ENCODE measurements around the gene ME3.

DNA sequence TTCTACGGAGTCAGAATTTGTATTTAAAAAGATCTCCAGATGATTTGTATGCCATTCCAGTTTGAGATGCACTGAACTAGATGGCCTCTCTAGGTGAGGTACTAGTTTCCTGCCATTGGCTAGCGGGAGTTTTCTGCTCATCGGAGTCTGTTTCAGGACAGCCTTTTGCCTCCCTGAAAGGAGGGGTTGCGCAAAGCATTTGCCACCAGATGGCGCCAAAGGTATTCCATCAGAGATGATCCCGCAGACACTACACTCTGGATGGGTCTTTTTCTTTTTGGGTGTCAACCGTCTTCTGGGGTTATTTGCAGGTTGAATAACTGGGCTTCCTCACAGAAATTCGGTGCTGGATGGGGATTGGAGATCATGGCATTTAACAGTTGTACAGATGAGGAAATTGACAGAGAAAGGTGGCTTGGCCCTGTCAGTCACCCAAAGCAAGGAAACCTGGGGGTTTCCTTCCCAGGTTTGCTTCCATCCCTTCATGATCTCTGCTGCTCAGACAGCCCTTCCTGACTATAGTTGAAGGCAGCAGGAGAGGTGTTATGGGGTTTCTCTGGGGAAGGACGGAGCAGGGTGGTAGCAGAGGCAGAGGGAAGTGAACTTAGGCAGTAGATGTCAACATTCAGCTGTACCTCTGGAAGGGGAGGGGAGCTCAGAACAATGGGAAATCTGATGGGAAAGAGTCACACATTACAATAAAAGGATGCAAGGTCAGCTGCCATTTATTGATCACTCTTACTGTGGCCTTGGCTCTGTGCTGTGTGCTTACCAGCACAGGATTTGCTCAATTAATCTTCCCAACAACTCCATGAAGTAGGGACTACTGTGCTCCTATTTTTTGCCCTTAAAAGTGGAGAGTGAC is 216.1 kb downstream of the ME3 start:
- TF ChIP-seq, protein P1, sequence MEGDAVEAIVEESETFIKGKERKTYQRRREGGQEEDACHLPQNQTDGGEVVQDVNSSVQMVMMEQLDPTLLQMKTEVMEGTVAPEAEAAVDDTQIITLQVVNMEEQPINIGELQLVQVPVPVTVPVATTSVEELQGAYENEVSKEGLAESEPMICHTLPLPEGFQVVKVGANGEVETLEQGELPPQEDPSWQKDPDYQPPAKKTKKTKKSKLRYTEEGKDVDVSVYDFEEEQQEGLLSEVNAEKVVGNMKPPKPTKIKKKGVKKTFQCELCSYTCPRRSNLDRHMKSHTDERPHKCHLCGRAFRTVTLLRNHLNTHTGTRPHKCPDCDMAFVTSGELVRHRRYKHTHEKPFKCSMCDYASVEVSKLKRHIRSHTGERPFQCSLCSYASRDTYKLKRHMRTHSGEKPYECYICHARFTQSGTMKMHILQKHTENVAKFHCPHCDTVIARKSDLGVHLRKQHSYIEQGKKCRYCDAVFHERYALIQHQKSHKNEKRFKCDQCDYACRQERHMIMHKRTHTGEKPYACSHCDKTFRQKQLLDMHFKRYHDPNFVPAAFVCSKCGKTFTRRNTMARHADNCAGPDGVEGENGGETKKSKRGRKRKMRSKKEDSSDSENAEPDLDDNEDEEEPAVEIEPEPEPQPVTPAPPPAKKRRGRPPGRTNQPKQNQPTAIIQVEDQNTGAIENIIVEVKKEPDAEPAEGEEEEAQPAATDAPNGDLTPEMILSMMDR (IDR thresholded peaks at IDR 0.05), result peak; percentile 91
- no peak for TF ChIP-seq EZH2 (IDR thresholded peaks at IDR 0.05; ENCODE audit: borderline replicate concordance, insufficient read depth, low read depth, low read length, poor library complexity, severe bottlenecking)
